Left hindlimb (tissue), 1 donor: ENCODE measurements around the gene TESK1.
"Not testable (repeated sequence)": the region's sequence is repeated elsewhere in the genome, so short reads cannot be mapped to it uniquely, and the experiment has no call there.

Source experiments
- DNase-seq: peaks from one replicate; pipeline ENCODE4 v3.0.0-alpha.2; 2018

Gene TESK1

GRCh38 chr9:35616681-35617459, 11.8 kb downstream of the TESK1 start:
- DNase-seq = peak; percentile 64

GRCh38 chr9:35617548-35617947, 12.5 kb downstream of the TESK1 start:
- no peak for DNase-seq

- DNase-seq = no peak
Measured at GRCh38 chr9:35618325-35618727, 13.3 kb downstream of the TESK1 start, which contains the start of gene CD72. Gene CD72, minus strand, starts transcription at chr9:35618413. Its CDS starts 110 bp downstream, at chr9:35618303.

GRCh38 chr9:35618854-35619799, 14.1 kb downstream of the TESK1 start:
- no peak for DNase-seq

DNA sequence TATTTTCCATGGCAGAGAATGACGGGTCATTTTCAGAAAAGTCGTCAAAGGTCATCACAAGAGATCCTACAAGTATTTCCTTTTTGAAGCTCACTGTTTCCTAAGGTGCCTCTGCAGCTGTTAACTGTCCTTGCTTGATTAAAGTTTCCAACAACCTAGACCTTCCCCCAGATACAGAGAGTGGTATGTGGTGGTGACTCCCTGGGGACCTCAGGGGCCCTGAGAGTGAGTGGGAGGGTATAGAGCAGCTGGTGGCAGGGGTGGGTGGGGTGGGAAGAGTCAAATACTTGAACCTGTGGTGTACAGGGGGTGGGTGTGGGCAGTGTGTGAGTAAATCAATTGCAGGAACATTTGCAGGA, 14.7 kb downstream of the TESK1 start:
- no peak for DNase-seq

DNA sequence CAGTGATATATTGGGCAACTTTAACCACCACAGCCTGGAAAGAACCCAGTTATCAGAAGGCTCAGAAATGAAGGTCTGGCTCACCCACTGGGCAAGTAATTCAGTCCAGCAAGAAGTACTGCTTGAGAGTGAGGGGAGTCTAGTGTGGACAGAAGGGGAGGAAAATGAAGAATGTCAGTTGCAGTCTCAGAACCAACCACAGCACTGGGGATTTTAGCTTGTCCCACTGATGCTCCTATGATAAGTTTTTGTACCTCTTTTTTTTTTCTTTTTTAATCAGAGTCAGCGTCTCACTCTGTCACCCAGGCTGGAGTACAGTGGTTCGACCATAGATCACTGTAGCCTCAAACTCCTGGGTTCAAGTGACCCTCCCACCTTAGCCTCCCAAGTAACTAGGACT, 22.5 kb downstream of the TESK1 start:
- no peak for DNase-seq

GRCh38 chr9:35628389-35628991, 23.4 kb downstream of the TESK1 start:
- DNase-seq = no peak

GRCh38 chr9:35629597-35629996, 24.5 kb downstream of the TESK1 start:
- no peak for DNase-seq

- no peak for DNase-seq
Measured at GRCh38 chr9:35635730-35636129, 30.7 kb downstream of the TESK1 start.

- DNase-seq = no peak
Measured at GRCh38 chr9:35636135-35636876, 31.2 kb downstream of the TESK1 start.

DNA sequence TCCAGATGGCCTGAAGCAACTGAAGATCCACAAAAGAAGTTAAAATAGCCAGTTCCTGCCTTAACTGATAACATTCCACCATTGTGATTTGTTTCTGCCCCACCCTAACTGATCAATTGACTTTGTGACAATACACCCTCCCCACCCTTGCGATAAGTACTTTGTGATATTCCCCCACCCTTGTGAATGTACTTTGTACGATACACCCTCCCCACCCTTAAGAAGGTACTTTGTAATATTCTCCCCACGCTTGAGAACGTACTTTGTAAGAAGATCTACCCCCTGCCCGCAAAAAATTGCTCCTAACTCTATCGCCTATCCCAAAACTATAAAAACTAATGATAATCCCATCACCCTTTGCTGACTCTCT, 31.8 kb downstream of the TESK1 start:
- not testable (repeated sequence) for DNase-seq

DNA sequence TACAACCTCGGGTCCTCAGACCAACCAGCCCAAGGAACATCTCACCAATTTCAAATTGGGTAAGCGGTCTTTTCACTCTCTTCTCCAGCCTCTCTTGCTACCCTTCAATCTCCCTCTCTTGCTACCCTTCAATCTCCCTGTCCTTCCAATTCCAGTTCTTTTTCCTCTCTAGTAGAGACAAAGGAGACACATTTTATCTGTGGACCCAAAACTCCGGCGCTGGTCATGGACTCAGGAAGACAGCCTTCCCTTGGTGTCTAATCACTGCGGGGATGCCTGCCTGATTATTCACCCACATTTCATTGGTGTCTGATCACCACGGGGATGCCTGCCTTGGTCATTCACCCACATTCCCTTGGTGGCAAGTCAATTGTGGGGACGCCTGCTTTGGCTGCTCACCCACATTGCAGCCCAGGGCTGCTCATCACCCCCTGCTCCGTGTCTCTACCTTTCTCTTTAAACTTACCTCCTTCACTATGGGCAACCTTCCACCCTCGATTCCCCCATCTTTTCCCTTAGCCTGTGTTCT, 32.4 kb downstream of the TESK1 start:
- DNase-seq = not testable (repeated sequence)

DNA sequence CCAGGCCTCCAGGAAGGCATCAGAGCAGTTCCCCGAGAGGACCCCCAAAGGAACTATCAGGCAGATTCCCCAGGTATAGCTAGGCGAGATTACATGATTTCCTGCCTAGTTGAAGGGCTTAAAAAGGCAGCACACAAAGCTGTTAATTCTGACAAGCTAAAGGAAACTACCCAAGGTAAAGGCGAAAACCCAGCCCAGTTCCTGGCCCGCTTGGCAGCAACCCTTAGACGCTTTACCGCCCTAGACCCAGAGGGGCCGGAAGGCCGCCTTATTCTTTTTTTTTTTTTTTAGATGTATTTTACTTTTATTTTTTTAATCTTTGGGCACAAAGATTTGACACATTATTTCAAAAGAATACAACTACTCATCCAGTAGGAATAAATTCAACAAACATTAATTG, 33.7 kb downstream of the TESK1 start:
- not testable (repeated sequence) for DNase-seq

GRCh38 chr9:35639225-35639624, 34.2 kb downstream of the TESK1 start:
- not testable (repeated sequence) for DNase-seq

GRCh38 chr9:35639631-35640030, 34.6 kb downstream of the TESK1 start:
- DNase-seq = no peak

- not testable (repeated sequence) for DNase-seq
Measured at GRCh38 chr9:35640431-35640830, 35.4 kb downstream of the TESK1 start.

GRCh38 chr9:35641478-35641877, 36.4 kb downstream of the TESK1 start:
- not testable (repeated sequence) for DNase-seq

- DNase-seq = no peak
Measured at GRCh38 chr9:35643046-35643445, 38.0 kb downstream of the TESK1 start.

DNA sequence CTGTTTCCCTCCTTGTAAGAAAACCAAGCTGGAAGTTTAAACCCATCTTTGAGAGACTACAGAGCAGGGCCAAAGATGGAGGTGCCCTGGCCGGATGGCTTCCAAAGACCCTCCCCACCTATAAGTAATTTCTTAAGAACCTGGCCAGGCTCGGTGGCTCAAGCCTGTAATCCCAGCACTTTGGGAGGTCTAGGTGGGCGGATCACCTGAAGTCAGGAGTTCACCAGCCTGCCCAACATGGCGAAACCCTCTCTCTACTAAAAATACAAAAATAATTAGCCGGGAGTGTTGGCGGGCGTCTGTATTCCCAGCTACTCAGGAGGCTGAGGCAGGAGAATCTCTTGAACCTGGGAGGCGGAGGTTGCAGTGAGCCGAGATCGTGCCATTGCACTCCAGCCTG, 40.7 kb downstream of the TESK1 start:
- DNase-seq = not testable (repeated sequence)

GRCh38 chr9:35646153-35646532, 41.1 kb downstream of the TESK1 start:
- DNase-seq = peak; percentile 75

GRCh38 chr9:35646533-35647265, 41.6 kb downstream of the TESK1 start:
- peak; percentile 95 for DNase-seq
